Keratinocyte (primary cell): ENCODE data around the gene FAM162B. TPM values are rescaled to one million over a fixed set of nuclear protein-coding genes. Genes with fewer than 3 reads are reported as not detected.

Source experiments
- DNase-seq: peaks from one replicate; pipeline ENCODE4 v3.0.0-alpha.2; 2011; ENCODE audit warnings: low read depth, missing footprints, low spot score
- FAIRE-seq: peaks from 2 replicates; lab custom pipeline; 2011; peaks lifted over from hg19 to GRCh38; lab: Jason Lieb, UNC
- H2AFZ ChIP-seq: 2 replicates; pipeline ENCODE4 v1.6.0; 2012; ENCODE audit warnings: low read length, control low read depth, inconsistent platforms; ENCODE audit not compliant: control insufficient read depth
- H3K27ac ChIP-seq: 2 replicates; pipeline ENCODE4 v1.5.1; 2011; ENCODE audit warnings: low read length; ENCODE audit not compliant: control insufficient read depth, insufficient read depth
- H3K27me3 ChIP-seq: 3 replicates; pipeline ENCODE4 v1.6.0; 2011; ENCODE audit warnings: low read length; ENCODE audit not compliant: control insufficient read depth, insufficient read depth; ENCODE audit errors: extremely low read depth
- H3K36me3 ChIP-seq, 2 experiments: 2 replicates in 1 of 2; 3 replicates in 1 of 2; pipeline ENCODE4 v1.5.1; 2011; ENCODE audit warnings: low read length in 2 of 2, mild to moderate bottlenecking in 1 of 2; ENCODE audit not compliant: control insufficient read depth in 2 of 2, insufficient read depth in 2 of 2; ENCODE audit errors: extremely low read depth in 1 of 2
- H3K4me1 ChIP-seq: 3 replicates; pipeline ENCODE4 v1.5.1; 2011; ENCODE audit warnings: low read length; ENCODE audit not compliant: control insufficient read depth, insufficient read depth; ENCODE audit errors: extremely low read depth
- H3K4me2 ChIP-seq: 3 replicates; pipeline ENCODE4 v1.6.0; 2011; ENCODE audit warnings: low read depth, low read length; ENCODE audit not compliant: control insufficient read depth, insufficient read depth; ENCODE audit errors: extremely low read depth
- H3K4me3 ChIP-seq, 3 experiments: fragments of 200-600 bp in 1 of 3; sonication (generic) in 1 of 3; 2 replicates in 2 of 3; 3 replicates in 1 of 3; pipeline ENCODE4 v1.5.1; 2011 to 2016; ENCODE audit warnings: low read length in 3 of 3, mild to moderate bottlenecking in 3 of 3, control low read depth in 2 of 3, inconsistent platforms in 1 of 3, low read depth in 1 of 3, mixed read lengths in 1 of 3, mixed run types in 1 of 3, moderate library complexity in 1 of 3; ENCODE audit not compliant: control insufficient read depth in 2 of 3, insufficient read depth in 2 of 3; ENCODE audit errors: extremely low read depth in 1 of 3
- H3K79me2 ChIP-seq: 2 replicates; pipeline ENCODE4 v1.6.0; 2012; ENCODE audit warnings: low read length; ENCODE audit not compliant: control insufficient read depth, insufficient read depth
- H3K9ac ChIP-seq: 3 replicates; pipeline ENCODE4 v1.6.0; 2011; ENCODE audit warnings: low read length; ENCODE audit not compliant: control insufficient read depth, insufficient read depth; ENCODE audit errors: extremely low read depth
- H3K9me1 ChIP-seq: 3 replicates; pipeline ENCODE4 v1.6.0; 2011; ENCODE audit warnings: low read length; ENCODE audit not compliant: control insufficient read depth, insufficient read depth; ENCODE audit errors: extremely low read depth
- H3K9me3 ChIP-seq: 2 replicates; pipeline ENCODE4 v1.5.1; 2012; ENCODE audit warnings: low read depth, low read length; ENCODE audit not compliant: control insufficient read depth
- H4K20me1 ChIP-seq: 3 replicates; pipeline ENCODE4 v1.6.0; 2011; ENCODE audit warnings: low read length; ENCODE audit not compliant: control insufficient read depth, insufficient read depth; ENCODE audit errors: extremely low read depth
- CTCF ChIP-seq, 3 experiments: IDR thresholded peaks in 1 of 3; conservative IDR thresholded peaks in 1 of 3; optimal IDR thresholded peaks in 1 of 3; 2 replicates in 2 of 3; 3 replicates in 1 of 3; pipeline versions ENCODE3 to v1.5.1; 2011; ENCODE audit warnings: low read length in 3 of 3, mild to moderate bottlenecking in 3 of 3, moderate library complexity in 2 of 3, control low read depth in 1 of 3, inconsistent platforms in 1 of 3; ENCODE audit not compliant: insufficient read depth in 2 of 3; ENCODE audit errors: extremely low read depth in 1 of 3
- EZH2 ChIP-seq: IDR thresholded peaks from one replicate; pipeline ENCODE4 v1.6.1; 2012; ENCODE audit warnings: inconsistent platforms, mild to moderate bottlenecking, low read length, moderate library complexity
- dilution Hi-C: fragments of 300-500 bp; cut with MboI; formaldehyde crosslinking; loops from one replicate; pipeline ENCODE4 v1.7.0; 2020; ENCODE audit warnings: low sequenced_read_pairs; ENCODE audit not compliant: extremely low pct_ligation_motif_present
- polyA plus RNA-seq, 5 experiments: library from polyadenylated mRNA; depleted of rRNA in 3 of 5; stranded (reverse) in 3 of 5; stranded (forward) in 1 of 5; unstranded in 1 of 5; fragments of >200 nt; gene quantifications; 1 replicate in 1 of 5; 2 replicates in 3 of 5; 3 replicates in 1 of 5; pipeline versions ENCODE4 v1.2.1 to v1.2.3, GENCODE V29; 2011 to 2012; ENCODE audit warnings: missing spikeins in 2 of 5, low read depth in 1 of 5, low replicate concordance in 1 of 5

FAM162B gene
- polyA plus RNA-seq, 1 donor (not counting 4 experiments of a cell fraction or from before 2014, with no cell fraction given) = not detected

- DNase-seq = no peak
- Histone ChIP-seq H3K79me2 (no peaks in the 10 kb centered on the region), H3K27me3 (no peaks in the 10 kb centered on the region), H3K4me2 (no peak overlapping the region), H3K27ac (no peak overlapping the region), H3K9ac (no peak overlapping the region), H4K20me1 (no peaks in the 10 kb centered on the region), H3K36me3 (no peaks in the 10 kb centered on the region), H3K9me1 (no peaks in the 10 kb centered on the region), H3K9me3 (no peaks in the 10 kb centered on the region), H3K4me3 (no peak overlapping the region), H2AFZ (no peak overlapping the region), H3K4me1 (no peaks in the 10 kb centered on the region)
- dilution Hi-C loops = no loop called here
- no peak for TF ChIP-seq CTCF (optimal IDR thresholded peaks at IDR 0.05 in 1 of 3, IDR thresholded peaks at IDR 0.05 in 1 of 3, conservative IDR thresholded peaks at IDR 0.05 in 1 of 3; ENCODE audit: extremely low read depth in 1 of 3, insufficient read depth in 2 of 3, low read length in 3 of 3)
- TF ChIP-seq EZH2 = no peak
- no peak for FAIRE-seq
These were observed 36.5 kb upstream of the FAM162B start for GRCh38 chr6:116801971-116802370.

- H3K27ac ChIP-seq = no peak overlapping the region
- H3K4me3 ChIP-seq = no peak overlapping the region
- TF ChIP-seq EZH2 (no peak), CTCF (optimal IDR thresholded peaks at IDR 0.05 in 1 of 3, IDR thresholded peaks at IDR 0.05 in 1 of 3, conservative IDR thresholded peaks at IDR 0.05 in 1 of 3; ENCODE audit: extremely low read depth in 1 of 3, insufficient read depth in 2 of 3, low read length in 3 of 3) (no peak)
- FAIRE-seq (no peak), DNase-seq (no peak)
- no peaks in the 10 kb centered on the region for H3K36me3 ChIP-seq
- H3K9me3 ChIP-seq = no peaks in the 10 kb centered on the region
- dilution Hi-C loops = no loop called here
- H3K79me2 ChIP-seq = no peaks in the 10 kb centered on the region
- H3K9ac ChIP-seq = no peak overlapping the region
- H2AFZ ChIP-seq = no peak overlapping the region
- no peaks in the 10 kb centered on the region for H3K4me1 ChIP-seq
- H3K9me1 ChIP-seq = no peaks in the 10 kb centered on the region
- H4K20me1 ChIP-seq = no peaks in the 10 kb centered on the region
- no peak overlapping the region for H3K4me2 ChIP-seq
- no peaks in the 10 kb centered on the region for H3K27me3 ChIP-seq
These were observed 34.4 kb upstream of the FAM162B start for GRCh38 chr6:116799945-116800344.
